NB4 (cell line): Measurements from ENCODE around the gene FARP1.

Experiments
- POLR2A ChIP-seq: IDR thresholded peaks from 2 replicates; pipeline ENCODE4 v1.6.1; 2011; ENCODE audit warnings: mild to moderate bottlenecking; ENCODE audit not compliant: insufficient read length; ENCODE audit errors: extremely low read depth
- TF ChIP-seq, protein P1 (sequence below): IDR thresholded peaks from one replicate; pipeline ENCODE4 v1.5.1; 2012; ENCODE audit warnings: low read depth, low read length

DNA sequence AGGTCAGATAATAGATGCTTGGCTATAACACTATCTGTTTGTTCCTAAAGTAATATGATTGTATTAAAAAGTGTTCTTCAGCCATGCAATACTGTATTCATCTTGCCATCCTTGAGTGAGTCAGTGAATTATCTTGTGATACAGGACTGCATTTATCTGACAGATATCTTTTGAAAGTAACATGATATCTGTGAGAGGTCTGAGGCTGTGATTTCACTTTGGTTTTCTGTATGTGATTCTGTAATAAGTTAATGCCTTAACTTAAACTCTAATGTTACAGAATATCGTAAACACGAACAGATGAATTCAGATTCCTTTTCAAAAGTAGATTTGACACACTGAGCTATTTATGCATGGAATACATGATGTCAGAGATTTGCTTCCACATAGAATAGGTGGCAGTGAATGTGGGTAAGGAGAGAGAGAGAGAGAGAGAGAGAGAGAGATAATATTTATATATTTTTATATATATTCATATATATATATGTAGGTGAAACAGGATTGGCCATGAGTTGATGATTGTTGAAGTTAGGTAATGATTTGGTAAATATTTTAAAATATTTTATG, 132.1 kb downstream of the FARP1 start:
- no peak for TF ChIP-seq POLR2A
- TF ChIP-seq, protein P1, sequence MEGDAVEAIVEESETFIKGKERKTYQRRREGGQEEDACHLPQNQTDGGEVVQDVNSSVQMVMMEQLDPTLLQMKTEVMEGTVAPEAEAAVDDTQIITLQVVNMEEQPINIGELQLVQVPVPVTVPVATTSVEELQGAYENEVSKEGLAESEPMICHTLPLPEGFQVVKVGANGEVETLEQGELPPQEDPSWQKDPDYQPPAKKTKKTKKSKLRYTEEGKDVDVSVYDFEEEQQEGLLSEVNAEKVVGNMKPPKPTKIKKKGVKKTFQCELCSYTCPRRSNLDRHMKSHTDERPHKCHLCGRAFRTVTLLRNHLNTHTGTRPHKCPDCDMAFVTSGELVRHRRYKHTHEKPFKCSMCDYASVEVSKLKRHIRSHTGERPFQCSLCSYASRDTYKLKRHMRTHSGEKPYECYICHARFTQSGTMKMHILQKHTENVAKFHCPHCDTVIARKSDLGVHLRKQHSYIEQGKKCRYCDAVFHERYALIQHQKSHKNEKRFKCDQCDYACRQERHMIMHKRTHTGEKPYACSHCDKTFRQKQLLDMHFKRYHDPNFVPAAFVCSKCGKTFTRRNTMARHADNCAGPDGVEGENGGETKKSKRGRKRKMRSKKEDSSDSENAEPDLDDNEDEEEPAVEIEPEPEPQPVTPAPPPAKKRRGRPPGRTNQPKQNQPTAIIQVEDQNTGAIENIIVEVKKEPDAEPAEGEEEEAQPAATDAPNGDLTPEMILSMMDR: no peak
